ENCODE results near the gene SLC6A5.

The SLC6A5 gene

DNA sequence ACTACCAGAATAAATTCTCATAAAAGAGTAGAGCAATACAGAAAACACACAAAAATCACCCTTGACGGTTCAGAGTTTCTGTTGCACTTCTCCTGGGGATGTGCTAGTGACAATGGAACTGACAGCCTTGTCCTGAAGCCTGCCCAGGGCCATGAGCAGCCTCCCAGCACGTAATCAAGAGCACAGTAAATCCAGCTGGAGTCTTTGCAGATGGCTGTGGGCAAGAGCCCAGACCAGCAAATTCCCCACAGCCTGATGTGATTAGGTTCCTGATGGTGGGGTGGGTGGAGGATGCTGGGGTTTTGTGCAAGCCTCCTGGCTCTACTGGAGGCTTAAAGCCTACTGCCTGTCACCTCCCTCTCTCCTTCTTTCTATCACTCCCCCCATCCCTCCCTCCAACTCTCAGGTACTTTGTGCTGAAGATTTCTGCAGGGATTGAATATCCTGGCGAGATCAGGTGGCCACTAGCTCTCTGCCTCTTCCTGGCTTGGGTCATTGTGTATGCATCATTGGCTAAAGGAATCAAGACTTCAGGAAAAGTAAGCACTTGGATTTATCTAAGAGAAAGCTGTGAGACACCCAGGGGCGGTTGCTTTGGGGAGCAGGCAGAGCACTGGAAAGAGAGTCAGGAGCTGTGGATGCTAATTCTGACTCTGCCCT is 18.1 kb downstream of the SLC6A5 start:
- peaks cover 7% of the 10 kb centered on the region for H3K27me3 ChIP-seq (ENCODE audit: insufficient read depth, low read length)
- H3K4me3 ChIP-seq (ENCODE audit: low read length): no peak overlapping the region
- H3K9me3 ChIP-seq (ENCODE audit: low read length): no peaks in the 10 kb centered on the region
- H2AFZ ChIP-seq (ENCODE audit: low read depth, low read length): no peak overlapping the region
- H3K36me3 ChIP-seq (ENCODE audit: insufficient read depth, low read length): no peaks in the 10 kb centered on the region
- no peaks in the 10 kb centered on the region for H3K4me1 ChIP-seq (ENCODE audit: insufficient read depth, low read length)

DNA sequence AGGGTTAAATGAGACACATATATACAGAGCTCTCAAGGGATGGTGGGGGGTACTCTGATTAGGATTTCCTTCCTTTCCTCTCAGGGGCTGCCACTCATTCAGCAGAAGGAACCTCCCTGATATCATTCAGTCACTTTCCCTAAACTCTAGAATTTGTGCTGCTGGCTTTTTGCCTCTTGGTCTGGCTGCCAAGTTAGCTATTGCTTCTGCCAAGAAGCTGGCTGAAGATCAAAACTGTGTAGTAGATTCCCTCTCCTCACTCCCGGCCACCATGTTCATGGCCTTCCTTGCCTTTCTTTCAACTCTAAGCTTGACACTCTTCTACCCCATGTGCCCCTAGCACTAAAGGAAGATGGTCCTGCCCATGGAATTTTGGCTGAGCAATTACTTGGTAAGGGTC is 18.7 kb downstream of the SLC6A5 start:
- no peaks in the 10 kb centered on the region for H3K4me1 ChIP-seq (ENCODE audit: insufficient read depth, low read length)
- H3K27me3 ChIP-seq (ENCODE audit: insufficient read depth, low read length): peaks cover 7% of the 10 kb centered on the region
- no peaks in the 10 kb centered on the region for H3K36me3 ChIP-seq (ENCODE audit: insufficient read depth, low read length)
- H2AFZ ChIP-seq (ENCODE audit: low read depth, low read length): no peak overlapping the region
- H3K9me3 ChIP-seq (ENCODE audit: low read length): no peaks in the 10 kb centered on the region
- H3K4me3 ChIP-seq (ENCODE audit: low read length): no peak overlapping the region

DNA sequence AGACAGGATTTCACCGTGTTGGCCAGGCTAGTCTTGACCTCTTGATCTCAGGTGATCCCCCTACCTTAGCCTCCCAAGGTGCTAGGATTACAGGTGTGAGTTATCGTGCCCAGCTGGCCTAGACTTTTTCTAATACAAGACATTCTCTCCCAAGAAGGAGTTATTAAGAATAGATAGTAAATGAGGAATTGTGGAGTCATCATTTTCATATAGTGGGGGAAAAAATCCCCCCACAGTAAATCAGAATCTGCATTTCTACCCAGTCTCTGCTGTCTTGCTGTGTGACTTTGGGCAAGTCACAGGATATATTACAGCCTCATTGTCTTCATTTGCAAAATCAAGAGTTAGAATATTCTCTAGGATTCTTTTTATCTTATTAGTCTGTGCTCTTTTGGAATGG is 21.6 kb downstream of the SLC6A5 start:
- H2AFZ ChIP-seq (ENCODE audit: low read depth, low read length): no peak overlapping the region
- no peaks in the 10 kb centered on the region for H3K4me1 ChIP-seq (ENCODE audit: insufficient read depth, low read length)
- H3K27me3 ChIP-seq (ENCODE audit: insufficient read depth, low read length): peaks cover 9% of the 10 kb centered on the region
- H3K36me3 ChIP-seq (ENCODE audit: insufficient read depth, low read length): no peaks in the 10 kb centered on the region
- no peaks in the 10 kb centered on the region for H3K9me3 ChIP-seq (ENCODE audit: low read length)
- H3K4me3 ChIP-seq (ENCODE audit: low read length): no peak overlapping the region

DNA sequence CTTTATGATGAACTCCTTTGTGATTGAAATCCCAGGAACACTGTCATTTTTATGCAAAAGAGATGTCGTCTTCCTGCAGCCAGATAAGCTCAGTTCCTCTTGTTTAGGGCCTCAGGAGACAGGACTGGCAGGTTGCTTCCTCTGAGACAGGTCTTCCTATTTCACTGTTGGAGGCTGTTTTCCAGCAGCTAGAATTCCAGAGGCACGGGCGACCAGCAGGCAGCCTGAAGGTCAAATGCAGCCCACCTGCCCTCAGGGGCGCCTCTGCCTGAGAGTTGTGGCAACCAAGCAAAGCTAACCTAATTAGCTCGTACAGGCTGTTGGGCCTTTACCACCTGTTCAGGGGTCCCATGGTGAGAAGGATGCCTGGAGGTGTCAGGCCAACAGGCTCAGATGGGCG is 22.3 kb downstream of the SLC6A5 start:
- Histone ChIP-seq H3K4me3 (ENCODE audit: low read length) (no peak overlapping the region), H2AFZ (ENCODE audit: low read depth, low read length) (no peak overlapping the region), H3K9me3 (ENCODE audit: low read length) (no peaks in the 10 kb centered on the region)

DNA sequence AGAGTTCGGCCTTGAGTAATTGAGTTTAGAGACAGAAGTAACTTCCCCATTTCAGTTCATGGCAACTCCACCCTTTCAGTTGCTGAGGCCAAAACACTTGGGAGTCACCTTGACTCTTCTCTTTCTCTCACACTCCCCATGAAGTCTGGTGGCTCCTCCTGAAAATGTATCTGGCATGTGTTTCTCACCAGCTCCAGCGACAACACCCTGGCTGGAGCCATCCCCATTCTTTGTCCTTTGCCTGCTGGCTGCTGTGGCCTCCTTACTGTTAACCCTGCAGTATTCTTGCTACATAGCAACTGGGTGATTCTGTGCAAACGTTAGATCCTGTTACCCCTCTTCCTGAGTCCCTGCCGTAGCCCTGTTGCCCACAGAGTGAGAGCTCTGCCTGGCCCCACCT is 23.8 kb downstream of the SLC6A5 start:
- Histone ChIP-seq H3K36me3 (ENCODE audit: insufficient read depth, low read length) (no peaks in the 10 kb centered on the region), H3K4me1 (ENCODE audit: insufficient read depth, low read length) (no peaks in the 10 kb centered on the region), H2AFZ (ENCODE audit: low read depth, low read length) (no peak overlapping the region)

More for the DNA sequence above, 22.3 kb downstream of the SLC6A5 start:
- Histone ChIP-seq H3K4me1 (ENCODE audit: insufficient read depth, low read length) (no peaks in the 10 kb centered on the region), H3K27me3 (ENCODE audit: insufficient read depth, low read length) (peaks cover 9% of the 10 kb centered on the region), H3K36me3 (ENCODE audit: insufficient read depth, low read length) (no peaks in the 10 kb centered on the region)

GRCh38 chr11:20626279-20626678 is 26.9 kb downstream of the SLC6A5 start:
- Histone ChIP-seq H3K9me3 (ENCODE audit: low read length) (no peaks in the 10 kb centered on the region), H3K36me3 (ENCODE audit: insufficient read depth, low read length) (no peaks in the 10 kb centered on the region), H3K27me3 (ENCODE audit: insufficient read depth, low read length) (peaks cover 9% of the 10 kb centered on the region), H3K4me3 (ENCODE audit: low read length) (no peak overlapping the region), H2AFZ (ENCODE audit: low read depth, low read length) (no peak overlapping the region), H3K4me1 (ENCODE audit: insufficient read depth, low read length) (no peaks in the 10 kb centered on the region)

More for the DNA sequence above, 23.8 kb downstream of the SLC6A5 start:
- Histone ChIP-seq H3K9me3 (ENCODE audit: low read length) (no peaks in the 10 kb centered on the region), H3K4me3 (ENCODE audit: low read length) (no peak overlapping the region), H3K27me3 (ENCODE audit: insufficient read depth, low read length) (peaks cover 9% of the 10 kb centered on the region)

DNA sequence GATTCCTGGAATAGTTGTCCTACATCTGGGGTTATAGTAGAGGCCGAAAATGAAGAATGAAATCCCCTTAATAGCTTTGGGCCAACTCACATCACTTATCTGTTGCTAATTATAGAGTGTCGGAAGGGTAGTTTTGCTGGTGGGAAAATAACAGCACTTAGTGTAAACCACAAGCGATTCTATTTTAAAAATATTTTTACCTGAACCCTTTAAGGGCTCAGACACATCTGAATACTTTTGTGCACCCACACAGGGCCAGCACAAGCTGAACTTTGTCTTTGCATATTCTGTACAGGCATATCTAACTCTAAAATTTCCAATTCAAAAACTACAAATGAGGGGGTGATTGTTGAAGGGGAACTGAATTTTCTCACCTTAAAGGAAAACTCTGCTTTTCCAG is 27.6 kb downstream of the SLC6A5 start:
- no peak overlapping the region for H2AFZ ChIP-seq (ENCODE audit: low read depth, low read length)
- H3K4me3 ChIP-seq (ENCODE audit: low read length): no peak overlapping the region
- no peaks in the 10 kb centered on the region for H3K9me3 ChIP-seq (ENCODE audit: low read length)
- H3K27me3 ChIP-seq (ENCODE audit: insufficient read depth, low read length): peaks cover 6% of the 10 kb centered on the region
- no peaks in the 10 kb centered on the region for H3K36me3 ChIP-seq (ENCODE audit: insufficient read depth, low read length)
- no peaks in the 10 kb centered on the region for H3K4me1 ChIP-seq (ENCODE audit: insufficient read depth, low read length)

DNA sequence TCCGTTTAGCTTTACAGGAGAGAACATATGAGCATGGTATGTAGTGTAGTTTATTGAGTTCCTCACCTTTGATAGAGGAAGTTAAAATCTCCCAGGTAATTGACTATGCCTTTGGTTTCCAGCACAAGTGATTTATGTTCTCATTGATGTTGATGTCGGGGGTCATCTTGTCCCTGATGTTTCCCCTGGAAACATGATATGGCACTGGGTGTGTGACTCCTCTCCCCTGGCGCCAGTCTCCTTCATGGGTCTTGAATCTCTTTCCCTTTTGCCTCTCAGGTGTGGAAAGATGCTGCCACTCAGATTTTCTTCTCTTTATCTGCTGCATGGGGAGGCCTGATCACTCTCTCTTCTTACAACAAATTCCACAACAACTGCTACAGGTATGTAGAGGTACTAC is 28.3 kb downstream of the SLC6A5 start:
- H3K9me3 ChIP-seq (ENCODE audit: low read length): no peaks in the 10 kb centered on the region
- H3K4me1 ChIP-seq (ENCODE audit: insufficient read depth, low read length): no peaks in the 10 kb centered on the region
- H3K4me3 ChIP-seq (ENCODE audit: low read length): no peak overlapping the region
- peaks cover 6% of the 10 kb centered on the region for H3K27me3 ChIP-seq (ENCODE audit: insufficient read depth, low read length)
- no peaks in the 10 kb centered on the region for H3K36me3 ChIP-seq (ENCODE audit: insufficient read depth, low read length)
- no peak overlapping the region for H2AFZ ChIP-seq (ENCODE audit: low read depth, low read length)

DNA sequence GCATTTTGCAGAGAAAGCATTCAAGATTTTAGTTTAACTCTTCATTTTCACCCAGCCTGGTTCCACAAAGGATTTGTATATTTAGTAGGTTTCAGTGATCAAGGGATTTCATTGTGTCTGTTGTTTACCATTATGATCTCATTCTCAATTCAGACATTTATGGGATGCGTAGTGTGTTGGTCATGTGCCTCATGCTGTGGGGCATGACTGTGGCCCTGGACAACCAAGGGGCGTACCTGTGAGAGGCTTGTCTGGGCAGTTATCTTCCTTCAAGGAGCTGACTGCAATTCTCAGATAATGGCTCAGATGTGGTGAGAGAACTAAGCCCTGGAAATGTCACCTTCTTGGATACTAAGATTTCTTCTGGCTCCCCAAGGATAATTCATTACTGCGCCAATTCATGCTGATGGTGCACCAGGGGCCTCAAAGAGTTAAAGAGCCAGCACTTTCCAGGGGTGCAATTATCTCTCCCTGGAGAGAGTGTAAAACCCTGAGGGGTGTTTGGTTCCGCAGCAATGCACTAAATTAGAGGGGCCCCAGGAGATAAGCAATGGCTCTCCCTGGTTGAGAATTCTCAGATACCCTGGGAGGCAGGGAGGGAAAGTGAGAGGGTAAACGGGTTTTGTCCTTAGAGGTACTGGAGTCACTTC is 32.2 kb downstream of the SLC6A5 start:
- no peaks in the 10 kb centered on the region for H3K36me3 ChIP-seq (ENCODE audit: insufficient read depth, low read length)
- H3K4me3 ChIP-seq (ENCODE audit: low read length): no peak overlapping the region
- H3K9me3 ChIP-seq (ENCODE audit: low read length): no peaks in the 10 kb centered on the region
- H3K27me3 ChIP-seq (ENCODE audit: insufficient read depth, low read length): peaks cover under 1% of the 10 kb centered on the region
- no peak overlapping the region for H2AFZ ChIP-seq (ENCODE audit: low read depth, low read length)
- no peaks in the 10 kb centered on the region for H3K4me1 ChIP-seq (ENCODE audit: insufficient read depth, low read length)

DNA sequence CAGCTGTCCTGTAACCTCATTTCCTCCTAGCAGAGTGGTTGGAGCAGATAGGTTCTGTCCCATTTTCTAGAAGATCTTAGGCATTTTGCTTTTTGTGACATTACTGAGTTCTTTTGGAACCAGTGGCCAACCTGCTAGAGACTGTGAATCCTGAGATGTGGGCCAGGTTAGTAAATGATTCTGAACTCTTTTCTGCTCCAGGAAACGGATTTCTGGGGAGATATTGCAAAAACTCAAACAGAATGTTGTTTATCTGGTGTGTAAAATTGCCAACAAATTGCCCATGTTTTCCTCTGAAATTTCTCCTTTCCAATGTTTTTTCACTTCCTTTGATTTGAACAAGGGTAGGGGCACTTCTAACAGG is 32.7 kb downstream of the SLC6A5 start:
- Histone ChIP-seq H3K4me3 (ENCODE audit: low read length) (no peak overlapping the region), H3K4me1 (ENCODE audit: insufficient read depth, low read length) (no peaks in the 10 kb centered on the region), H3K27me3 (ENCODE audit: insufficient read depth, low read length) (no peaks in the 10 kb centered on the region), H3K9me3 (ENCODE audit: low read length) (no peaks in the 10 kb centered on the region), H2AFZ (ENCODE audit: low read depth, low read length) (no peak overlapping the region), H3K36me3 (ENCODE audit: insufficient read depth, low read length) (no peaks in the 10 kb centered on the region)

DNA sequence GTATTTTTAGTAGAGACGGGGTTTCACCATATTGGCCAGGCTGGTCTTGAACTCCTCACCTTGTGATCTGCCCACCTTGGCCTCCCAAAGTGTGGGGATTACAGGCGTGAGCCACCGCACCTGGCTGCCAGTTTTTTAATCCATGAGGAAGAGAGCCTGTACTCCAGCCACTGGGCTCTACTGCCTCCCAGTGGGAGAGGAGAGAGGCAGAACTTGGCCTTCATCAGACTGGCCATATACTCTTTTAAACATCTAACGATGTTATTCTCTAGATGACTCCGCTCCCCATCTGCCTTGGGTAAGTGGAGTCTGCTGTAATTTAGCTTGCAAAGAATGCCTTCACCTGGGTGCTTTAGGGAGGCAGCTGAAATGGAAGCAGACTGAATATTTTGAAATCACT is 34.6 kb downstream of the SLC6A5 start:
- no peak overlapping the region for H2AFZ ChIP-seq (ENCODE audit: low read depth, low read length)
- H3K4me1 ChIP-seq (ENCODE audit: insufficient read depth, low read length): no peaks in the 10 kb centered on the region
- H3K27me3 ChIP-seq (ENCODE audit: insufficient read depth, low read length): no peaks in the 10 kb centered on the region
- no peaks in the 10 kb centered on the region for H3K36me3 ChIP-seq (ENCODE audit: insufficient read depth, low read length)
- no peaks in the 10 kb centered on the region for H3K9me3 ChIP-seq (ENCODE audit: low read length)
- H3K4me3 ChIP-seq (ENCODE audit: low read length): no peak overlapping the region

DNA sequence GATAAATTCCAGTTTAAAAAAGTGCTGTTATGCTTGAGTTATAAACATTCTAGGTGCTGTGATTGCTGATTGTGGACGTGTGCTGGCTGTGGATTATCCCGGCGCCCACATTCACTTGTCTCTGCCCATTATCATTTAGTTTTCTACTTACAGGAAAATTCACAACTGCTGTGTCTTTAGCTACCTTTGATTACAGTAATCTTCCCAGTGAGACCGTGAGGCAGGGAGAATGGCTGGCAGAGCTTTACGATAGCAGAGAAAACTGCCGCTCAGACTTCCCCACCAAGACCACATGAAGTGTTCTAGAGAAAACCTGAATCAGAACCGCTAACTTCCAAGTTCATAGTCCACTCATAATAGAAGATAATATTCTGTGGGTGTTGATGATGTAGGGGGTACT is 35.4 kb downstream of the SLC6A5 start:
- Histone ChIP-seq H3K9me3 (ENCODE audit: low read length) (no peaks in the 10 kb centered on the region), H3K27me3 (ENCODE audit: insufficient read depth, low read length) (no peaks in the 10 kb centered on the region), H3K36me3 (ENCODE audit: insufficient read depth, low read length) (no peaks in the 10 kb centered on the region), H3K4me3 (ENCODE audit: low read length) (no peak overlapping the region), H2AFZ (ENCODE audit: low read depth, low read length) (no peak overlapping the region), H3K4me1 (ENCODE audit: insufficient read depth, low read length) (no peaks in the 10 kb centered on the region)

DNA sequence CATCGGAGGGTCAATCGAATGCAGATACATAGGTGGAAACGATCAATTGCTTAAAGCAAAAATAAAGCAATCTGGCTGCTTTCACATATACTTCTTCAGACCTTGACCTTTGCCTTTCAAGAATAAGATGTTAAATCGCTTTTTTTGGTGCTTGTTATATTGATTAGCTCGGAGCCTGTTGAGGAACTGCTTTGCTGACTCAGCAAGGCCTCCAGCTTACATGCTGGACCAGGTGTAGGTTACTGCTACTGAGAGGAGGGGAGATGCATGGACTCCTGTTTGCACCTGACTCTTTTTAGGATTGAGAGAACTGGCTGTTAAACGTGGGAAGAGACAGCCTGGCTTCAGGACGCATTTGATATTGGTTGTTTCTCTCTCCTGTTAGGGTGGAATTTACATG is 38.7 kb downstream of the SLC6A5 start:
- H2AFZ ChIP-seq (ENCODE audit: low read depth, low read length): no peak overlapping the region
- H3K36me3 ChIP-seq (ENCODE audit: insufficient read depth, low read length): no peaks in the 10 kb centered on the region
- H3K9me3 ChIP-seq (ENCODE audit: low read length): no peaks in the 10 kb centered on the region
- H3K27me3 ChIP-seq (ENCODE audit: insufficient read depth, low read length): no peaks in the 10 kb centered on the region
- H3K4me1 ChIP-seq (ENCODE audit: insufficient read depth, low read length): no peaks in the 10 kb centered on the region
- H3K4me3 ChIP-seq (ENCODE audit: low read length): no peak overlapping the region

GRCh38 chr11:20639688-20640087 is 40.3 kb downstream of the SLC6A5 start:
- H3K4me3 ChIP-seq (ENCODE audit: low read length): no peak overlapping the region
- no peak overlapping the region for H2AFZ ChIP-seq (ENCODE audit: low read depth, low read length)
- H3K27me3 ChIP-seq (ENCODE audit: insufficient read depth, low read length): no peaks in the 10 kb centered on the region
- H3K9me3 ChIP-seq (ENCODE audit: low read length): no peaks in the 10 kb centered on the region
- H3K4me1 ChIP-seq (ENCODE audit: insufficient read depth, low read length): no peaks in the 10 kb centered on the region
- H3K36me3 ChIP-seq (ENCODE audit: insufficient read depth, low read length): no peaks in the 10 kb centered on the region
